ENCODE data around the gene STIL.

The STIL gene

GRCh38 chr1:47213230-47213963, 100.5 kb downstream of the STIL start:
- H3K36me3 ChIP-seq = no peaks in the 10 kb centered on the region
- H3K4me3 ChIP-seq (ENCODE audit: low read depth, low read length) = no peak overlapping the region
- no peak overlapping the region for H3K27ac ChIP-seq
- H3K9me3 ChIP-seq (ENCODE audit: severe bottlenecking) = peaks cover 3% of the 10 kb centered on the region
- peaks cover 38% of the 10 kb centered on the region for H3K27me3 ChIP-seq (ENCODE audit: insufficient read depth, low read depth, severe bottlenecking)
- DNase-seq = no peak
- TF ChIP-seq CTCF (IDR thresholded peaks at IDR 0.05; ENCODE audit: low read depth, low read length) = no peak

GRCh38 chr1:47212636-47213229, 101.2 kb downstream of the STIL start:
- Histone ChIP-seq H3K27me3 (ENCODE audit: insufficient read depth, low read depth, severe bottlenecking) (peaks cover 38% of the 10 kb centered on the region), H3K27ac (no peak overlapping the region)

GRCh38 chr1:47211796-47212269, 102.1 kb downstream of the STIL start:
- H3K9me3 ChIP-seq (ENCODE audit: severe bottlenecking) = peaks cover 3% of the 10 kb centered on the region
- no peaks in the 10 kb centered on the region for H3K36me3 ChIP-seq
- no peak overlapping the region for H3K27ac ChIP-seq
- H3K4me3 ChIP-seq (ENCODE audit: low read depth, low read length) = no peak overlapping the region
- DNase-seq = no peak
- no peak for TF ChIP-seq CTCF (IDR thresholded peaks at IDR 0.05; ENCODE audit: low read depth, low read length)
- peaks cover 42% of the 10 kb centered on the region for H3K27me3 ChIP-seq (ENCODE audit: insufficient read depth, low read depth, severe bottlenecking)

More at GRCh38 chr1:47212636-47213229, 101.2 kb downstream of the STIL start:
- H3K4me3 ChIP-seq (ENCODE audit: low read depth, low read length) = no peak overlapping the region
- no peak for TF ChIP-seq CTCF (IDR thresholded peaks at IDR 0.05; ENCODE audit: low read depth, low read length)
- DNase-seq = no peak
- no peaks in the 10 kb centered on the region for H3K36me3 ChIP-seq
- peaks cover 3% of the 10 kb centered on the region for H3K9me3 ChIP-seq (ENCODE audit: severe bottlenecking)

- H3K27me3 ChIP-seq (ENCODE audit: insufficient read depth, low read depth, severe bottlenecking) = peaks cover 45% of the 10 kb centered on the region
- no peak for TF ChIP-seq CTCF (IDR thresholded peaks at IDR 0.05; ENCODE audit: low read depth, low read length)
These were observed 103.3 kb downstream of the STIL start for GRCh38 chr1:47210666-47211065.

GRCh38 chr1:47209725-47210325, 104.1 kb downstream of the STIL start:
- Histone ChIP-seq H3K27ac (no peak overlapping the region), H3K9me3 (ENCODE audit: severe bottlenecking) (peaks cover under 1% of the 10 kb centered on the region), H3K36me3 (no peaks in the 10 kb centered on the region), H3K27me3 (ENCODE audit: insufficient read depth, low read depth, severe bottlenecking) (peaks cover 45% of the 10 kb centered on the region), H3K4me3 (ENCODE audit: low read depth, low read length) (no peak overlapping the region)
- TF ChIP-seq CTCF (IDR thresholded peaks at IDR 0.05; ENCODE audit: low read depth, low read length) = no peak
- DNase-seq = no peak

More at GRCh38 chr1:47210666-47211065, 103.3 kb downstream of the STIL start:
- H3K36me3 ChIP-seq = no peaks in the 10 kb centered on the region
- H3K9me3 ChIP-seq (ENCODE audit: severe bottlenecking) = peaks cover 3% of the 10 kb centered on the region
- no peak for DNase-seq
- no peak overlapping the region for H3K27ac ChIP-seq
- no peak overlapping the region for H3K4me3 ChIP-seq (ENCODE audit: low read depth, low read length)
